Upper lobe of right lung (tissue), 1 donor: Measurements from ENCODE around the gene MCM5. TPM values are rescaled to one million over a fixed set of nuclear protein-coding genes. Genes with fewer than 3 reads are reported as not detected.
"Not testable (repeated sequence)": the region's sequence is repeated elsewhere in the genome, so short reads cannot be mapped to it uniquely, and the experiment has no call there.

Experiments
- ATAC-seq: fragments of 200-7000 bp; cut with Tn5 transposase; one replicate; pipeline ENCODE4 v1.9.1; 2020; ENCODE audit warnings: mild to moderate bottlenecking, moderate library complexity
- DNase-seq: peaks from one replicate; pipeline ENCODE4 v3.0.0-alpha.2; 2020
- H3K27ac ChIP-seq: fragments of 200-600 bp; one replicate; pipeline ENCODE4 v1.8.0; 2022
- H3K27me3 ChIP-seq: fragments of 200-600 bp; one replicate; pipeline ENCODE4 v1.8.0; 2022; ENCODE audit warnings: mild to moderate bottlenecking
- H3K36me3 ChIP-seq: fragments of 200-600 bp; one replicate; pipeline ENCODE4 v1.8.0; 2022
- H3K4me1 ChIP-seq: fragments of 200-600 bp; one replicate; pipeline ENCODE4 v1.8.0; 2022
- H3K4me3 ChIP-seq: fragments of 200-600 bp; one replicate; pipeline ENCODE4 v1.8.0; 2022; ENCODE audit warnings: mild to moderate bottlenecking
- H3K9me3 ChIP-seq: fragments of 200-600 bp; one replicate; pipeline ENCODE4 v1.8.0; 2022
- CTCF ChIP-seq: fragments of 200-600 bp; IDR thresholded peaks from one replicate; pipeline ENCODE4 v1.8.0; 2022; ENCODE audit warnings: antibody characterized with exemption
- intact Hi-C: fragments of 100-400 bp; cut with DNase I; formaldehyde crosslinking; loops from one replicate; pipeline ENCODE4 v1.11.0; 2022
- total RNA-seq: library from RNA; stranded (reverse); fragmentation: NEBNext Ultra II Directional; extraction: Animal tissue kit (Norgen Biotek cat#: 25700); gene quantifications from one replicate; pipeline ENCODE4 v1.2.1, GENCODE V29; 2021
- donor health status: DM: no; HTN: yes; CAD: no; lungs with severe emphysema.

Gene MCM5
- total RNA-seq, 1 donor from 2014 or later, result 22.1 TPM

GRCh38 chr22:35394810-35395563, 5.0 kb upstream of the MCM5 start:
- Histone ChIP-seq H3K4me1 (no peaks in the 10 kb centered on the region), H3K27ac (no peak overlapping the region), H3K9me3 (no peaks in the 10 kb centered on the region), H3K36me3 (peaks cover 29% of the 10 kb centered on the region), H3K27me3 (no peaks in the 10 kb centered on the region), H3K4me3 (no peak overlapping the region)
- no peak for DNase-seq
- intact Hi-C loops, result no loop called here
- TF ChIP-seq CTCF, result no peak
- no peak for ATAC-seq

- ATAC-seq, result peak; percentile 11
- H3K27ac ChIP-seq, result peak overlapping the region; percentile 15
- DNase-seq, H3K27me3 ChIP-seq, intact Hi-C loops, H3K4me3 ChIP-seq, H3K9me3 ChIP-seq: not testable (repeated sequence)
- peaks cover 18% of the 10 kb centered on the region for H3K36me3 ChIP-seq
- H3K4me1 ChIP-seq, result peaks cover 12% of the 10 kb centered on the region
Measured at GRCh38 chr22:35396622-35397021, 3.3 kb upstream of the MCM5 start.

GRCh38 chr22:35397095-35397904, 2.6 kb upstream of the MCM5 start:
- no peaks in the 10 kb centered on the region for H3K9me3 ChIP-seq
- intact Hi-C loops, result no loop called here
- H3K36me3 ChIP-seq, result peaks cover 16% of the 10 kb centered on the region
- no peak for DNase-seq
- no peak overlapping the region for H3K4me3 ChIP-seq
- no peak for ATAC-seq
- no peak for TF ChIP-seq CTCF
- no peaks in the 10 kb centered on the region for H3K27me3 ChIP-seq
- H3K4me1 ChIP-seq, result peaks cover 12% of the 10 kb centered on the region
- H3K27ac ChIP-seq, result peak overlapping the region; percentile 15

- intact Hi-C loops, result no loop called here
- TF ChIP-seq CTCF, result no peak
- no peak for ATAC-seq
- no peak for DNase-seq
- peaks cover 10% of the 10 kb centered on the region for H3K36me3 ChIP-seq
- no peak overlapping the region for H3K27ac ChIP-seq
- H3K27me3 ChIP-seq, result no peaks in the 10 kb centered on the region
- no peak overlapping the region for H3K4me3 ChIP-seq
- H3K4me1 ChIP-seq, result peaks cover 12% of the 10 kb centered on the region
- H3K9me3 ChIP-seq, result no peaks in the 10 kb centered on the region
Measured at GRCh38 chr22:35398591-35398973, 1.4 kb upstream of the MCM5 start.

- peak overlapping the region; percentile 77 for H3K27ac ChIP-seq
- H3K4me1 ChIP-seq, result peaks cover 12% of the 10 kb centered on the region
- ATAC-seq, result no peak
- intact Hi-C loops, result no loop called here
- no peaks in the 10 kb centered on the region for H3K27me3 ChIP-seq
- no peaks in the 10 kb centered on the region for H3K9me3 ChIP-seq
- peaks cover 4% of the 10 kb centered on the region for H3K36me3 ChIP-seq
- no peak for TF ChIP-seq CTCF
- peak overlapping the region; percentile 97 for H3K4me3 ChIP-seq
- no peak for DNase-seq
Measured at GRCh38 chr22:35399114-35399677, 744 bp upstream of the MCM5 start.

GRCh38 chr22:35400501-35400790, 506 bp downstream of the MCM5 start:
- peak overlapping the region; percentile 97 for H3K4me3 ChIP-seq
- ATAC-seq (no peak), DNase-seq (no peak)
- H3K4me1 ChIP-seq, result peaks cover 12% of the 10 kb centered on the region
- no peaks in the 10 kb centered on the region for H3K9me3 ChIP-seq
- TF ChIP-seq CTCF, result no peak
- peaks cover 4% of the 10 kb centered on the region for H3K36me3 ChIP-seq
- peak overlapping the region; percentile 69 for H3K27ac ChIP-seq
- no peaks in the 10 kb centered on the region for H3K27me3 ChIP-seq
- intact Hi-C loops, result no loop called here
